Medulla oblongata (tissue), 1 donor: ENCODE measurements around the gene CYP4A11.
"Not testable (repeated sequence)": the region's sequence is repeated elsewhere in the genome, so short reads cannot be mapped to it uniquely, and the experiment has no call there.

Experiments used
- DNase-seq: peaks from one replicate; pipeline ENCODE4 v3.0.0-alpha.2; 2015; ENCODE audit errors: extremely low spot score

CYP4A11 gene

DNA sequence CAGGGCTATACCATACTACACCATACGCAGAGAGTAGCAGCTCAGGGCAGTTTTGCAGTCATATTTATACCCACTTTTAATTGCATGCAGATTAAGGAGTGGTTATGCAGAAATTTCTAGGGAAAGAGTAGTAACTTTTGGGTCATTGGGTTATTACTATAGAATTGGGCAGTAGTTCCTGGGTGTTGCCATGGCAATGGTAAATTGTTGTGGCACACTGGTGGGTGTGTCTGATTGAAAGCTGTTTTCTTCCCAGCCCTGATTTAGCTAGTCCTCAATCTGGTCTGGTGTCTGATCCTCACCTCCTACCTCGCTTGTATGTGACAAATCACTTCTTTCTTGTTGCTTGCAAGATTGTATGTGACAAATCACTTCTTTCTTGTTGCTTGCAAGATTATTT, 30.5 kb downstream of the CYP4A11 start:
- no peak for DNase-seq

- no peak for DNase-seq
Observed at GRCh38 chr1:46903481-46903880, 37.8 kb downstream of the CYP4A11 start.

DNA sequence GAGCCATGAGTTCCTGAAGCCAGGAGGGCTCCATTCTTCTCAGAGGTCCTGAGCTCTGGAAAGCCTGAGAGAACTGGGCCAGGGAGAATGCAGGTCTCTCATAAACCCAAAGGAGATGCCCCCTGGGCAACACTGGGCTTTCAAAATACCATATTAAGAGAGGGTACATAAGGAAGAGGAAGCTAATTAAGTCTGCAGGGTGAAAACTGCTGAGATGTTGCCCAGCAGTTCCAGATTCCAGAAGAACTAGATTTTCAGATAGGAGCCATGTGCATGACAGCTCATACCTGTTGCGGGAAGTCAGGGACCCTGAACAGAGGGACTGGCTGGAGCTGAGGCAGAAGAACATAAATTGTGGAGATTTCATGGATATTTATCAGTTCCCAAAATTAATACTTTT, 40.9 kb downstream of the CYP4A11 start:
- no peak for DNase-seq

DNA sequence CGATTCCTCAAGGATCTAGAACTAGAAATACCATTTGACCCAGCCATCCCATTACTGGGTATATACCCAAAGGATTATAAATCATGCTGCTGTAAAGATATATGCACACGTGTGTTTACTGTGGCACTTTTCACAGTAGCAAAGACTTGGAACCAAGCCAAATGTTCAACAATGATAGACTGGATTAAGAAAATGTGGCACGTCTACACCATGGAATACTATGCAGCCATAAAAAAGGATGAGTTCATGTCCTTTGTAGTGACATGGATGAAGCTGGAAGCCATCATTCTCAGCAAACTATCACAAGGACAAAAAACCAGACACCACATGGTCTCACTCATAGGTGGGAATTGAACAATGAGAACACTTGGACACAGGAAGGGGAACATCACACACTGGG, 59.6 kb downstream of the CYP4A11 start:
- not testable (repeated sequence) for DNase-seq
